NCI-H1417 treated with DMSO at 0.1 percent for 48 hours (cell line): ENCODE results near the gene ENTPD6.

ENCODE experiments used
- DNase-seq: peaks from one replicate; lab custom pipeline; 2025; lab: John Stamatoyannopoulos, UW

The ENTPD6 gene

GRCh38 chr20:25242231-25242630 is 46.7 kb downstream of the ENTPD6 start:
- peak; percentile 18 for DNase-seq

DNA sequence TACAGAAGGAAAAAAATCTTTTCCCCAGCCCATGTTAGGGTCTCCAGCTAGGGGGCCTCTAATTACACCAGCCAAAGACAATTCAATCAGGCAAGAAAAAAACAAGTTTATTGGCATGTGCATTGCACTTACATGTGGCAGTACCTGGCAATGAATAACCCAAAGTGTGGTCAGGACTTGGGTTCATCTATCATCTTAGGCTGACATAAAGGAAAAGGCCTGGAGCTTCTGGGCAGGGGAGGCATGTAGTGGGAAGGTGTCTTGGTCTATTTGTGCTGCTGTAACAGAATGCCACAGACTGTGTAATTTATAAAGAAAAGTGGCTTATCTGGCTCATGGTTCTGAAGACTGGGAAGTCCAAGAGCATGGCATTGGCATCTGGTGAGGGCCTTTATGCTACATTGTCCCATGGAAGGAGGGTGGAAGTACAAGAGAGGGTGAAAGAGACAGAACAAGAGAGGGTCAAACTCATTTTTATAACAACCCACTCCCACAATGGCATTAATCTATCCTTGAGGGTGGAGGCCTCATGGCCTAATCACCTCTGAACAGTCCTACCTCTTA is 48.0 kb downstream of the ENTPD6 start:
- DNase-seq, result no peak

DNA sequence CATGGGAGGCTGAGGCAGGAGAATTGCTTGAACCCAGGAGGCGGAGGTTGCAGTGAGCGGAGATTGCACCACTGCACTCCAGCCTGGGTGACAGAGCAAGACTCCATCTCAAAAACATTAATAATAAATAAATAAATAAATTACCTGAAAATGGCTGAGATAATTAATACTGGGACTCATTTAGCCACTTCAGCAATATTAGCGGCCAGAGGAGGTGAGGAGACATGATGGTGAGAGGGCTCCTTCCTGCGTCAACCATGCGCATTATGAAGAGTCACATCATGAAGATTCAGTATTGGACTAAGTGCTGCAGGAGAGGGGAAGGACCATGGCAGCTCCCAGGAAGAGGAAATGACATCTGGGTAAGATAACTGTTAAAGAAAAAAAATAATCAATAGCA is 49.5 kb downstream of the ENTPD6 start:
- DNase-seq, result no peak

- DNase-seq, result no peak
Measured at GRCh38 chr20:25245461-25245860, 49.9 kb downstream of the ENTPD6 start.

DNA sequence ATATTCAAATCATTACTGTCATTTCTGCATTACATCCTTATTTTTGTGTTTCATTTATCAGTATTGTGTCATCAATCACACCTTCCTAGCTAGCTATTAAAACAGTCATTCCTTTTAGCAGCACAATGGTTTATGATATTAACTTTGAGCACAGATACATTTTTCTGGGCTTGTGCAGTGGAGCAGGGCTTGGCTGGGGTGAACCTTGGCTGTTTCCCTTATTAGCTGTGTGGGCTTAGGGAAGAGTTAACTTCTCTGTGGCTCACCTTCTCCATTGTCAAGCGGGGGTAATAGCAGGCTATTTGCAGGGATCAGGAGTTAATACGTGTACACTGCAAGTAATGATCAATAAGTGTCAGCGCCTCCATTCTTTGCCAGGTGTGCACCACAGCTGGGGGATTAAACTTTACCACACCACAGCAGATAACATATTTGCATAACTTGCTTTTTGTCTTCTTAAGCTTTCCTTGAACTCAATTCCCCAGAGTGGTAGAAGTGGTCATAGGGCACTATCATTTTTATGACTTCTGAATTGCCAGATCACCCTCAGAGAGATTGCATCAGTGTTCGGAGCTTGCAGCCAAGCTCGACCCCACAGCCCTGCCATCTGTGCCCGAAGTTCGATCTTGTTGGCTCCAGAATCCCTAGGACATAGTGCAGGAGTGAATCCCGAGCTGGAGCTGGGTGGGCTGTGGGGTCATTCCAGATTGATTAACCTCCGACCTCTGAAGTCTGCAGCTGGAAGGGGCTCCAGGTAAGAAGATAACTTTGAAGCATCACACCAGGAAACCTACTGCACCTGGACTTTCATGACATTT is 50.9 kb downstream of the ENTPD6 start:
- DNase-seq, result no peak

GRCh38 chr20:25247000-25247517 is 51.5 kb downstream of the ENTPD6 start:
- DNase-seq, result no peak

- DNase-seq, result no peak
Measured at GRCh38 chr20:25247518-25247955, 52.0 kb downstream of the ENTPD6 start.

- DNase-seq, result peak; percentile 38
Measured at GRCh38 chr20:25247956-25248785, 52.7 kb downstream of the ENTPD6 start, which contains the start of gene PYGB. TSS of gene PYGB (plus strand) at chr20:25248085. CDS start at chr20:25248179, 94 bp downstream.

DNA sequence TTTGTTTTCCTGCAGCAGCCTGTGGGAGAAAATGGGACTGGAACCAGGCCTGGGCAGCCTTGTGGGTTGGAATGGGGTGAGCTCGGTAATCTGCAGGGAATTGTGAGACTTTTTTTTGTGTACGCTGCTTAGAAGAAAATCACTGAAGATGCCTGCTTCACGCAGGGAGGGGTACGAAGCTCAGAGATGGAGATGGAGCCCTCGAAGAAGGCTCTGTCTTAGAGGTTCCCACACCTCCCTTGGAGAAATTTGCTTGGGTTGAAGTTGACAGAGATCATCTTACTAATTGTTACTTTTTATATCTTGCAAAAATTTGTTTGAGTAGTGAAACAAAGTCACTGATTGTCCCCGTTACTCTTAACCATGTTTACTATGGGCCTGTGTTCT is 53.3 kb downstream of the ENTPD6 start:
- no peak for DNase-seq

DNA sequence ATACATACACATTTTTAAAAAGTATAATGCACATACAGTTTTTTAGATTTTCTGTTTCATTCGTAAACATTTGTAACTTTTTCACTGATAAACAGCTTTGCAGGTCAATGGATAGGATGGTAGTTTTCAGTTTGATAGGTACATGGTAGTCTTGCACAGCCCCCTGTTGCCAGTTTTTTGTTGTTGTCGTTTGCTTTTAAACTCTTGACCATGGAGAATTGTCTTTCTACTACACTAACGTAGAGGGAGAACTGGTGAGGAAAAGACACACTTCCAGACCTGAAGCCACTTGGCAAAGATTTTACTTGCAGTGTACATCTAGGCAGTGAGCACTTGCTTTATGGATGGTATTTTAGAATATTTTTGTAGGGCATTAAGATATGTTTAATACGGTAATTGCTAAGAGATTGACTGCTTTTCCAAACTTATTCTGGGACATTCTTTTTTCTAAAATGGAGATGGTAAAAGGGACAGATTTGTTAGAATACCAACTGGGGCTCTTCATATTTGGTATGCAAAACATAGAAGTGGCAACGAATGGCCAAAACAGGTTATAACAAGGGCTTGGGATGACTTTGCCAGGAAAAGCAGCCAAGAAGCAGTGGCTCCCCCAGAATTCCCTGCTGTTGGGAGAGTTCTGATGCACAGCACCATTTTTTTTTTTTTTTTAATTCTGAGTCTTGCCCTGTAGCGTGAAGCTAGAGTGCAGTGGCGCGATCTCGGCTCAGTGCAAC is 53.9 kb downstream of the ENTPD6 start:
- no peak for DNase-seq

GRCh38 chr20:25250508-25250907 is 55.0 kb downstream of the ENTPD6 start:
- no peak for DNase-seq

DNA sequence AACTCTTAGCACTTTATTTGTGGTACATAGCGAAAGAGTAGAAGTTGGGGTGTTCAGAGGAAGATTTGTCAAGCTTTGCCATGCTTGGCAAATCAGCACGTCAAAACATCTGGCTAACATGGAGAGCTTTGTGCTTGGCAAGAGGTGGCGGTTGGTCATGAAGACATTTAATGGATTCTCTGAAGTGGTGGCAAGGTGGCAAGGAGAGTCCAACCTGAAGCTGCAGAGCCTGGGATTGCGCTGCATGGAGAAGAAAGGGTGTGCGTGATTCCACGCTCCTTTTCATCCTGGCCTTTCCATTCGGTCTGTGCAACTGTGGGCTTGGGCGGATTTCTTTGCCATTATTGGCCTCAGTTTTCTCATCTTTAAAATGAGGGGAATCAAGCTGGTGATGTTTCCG is 55.5 kb downstream of the ENTPD6 start:
- DNase-seq, result no peak

DNA sequence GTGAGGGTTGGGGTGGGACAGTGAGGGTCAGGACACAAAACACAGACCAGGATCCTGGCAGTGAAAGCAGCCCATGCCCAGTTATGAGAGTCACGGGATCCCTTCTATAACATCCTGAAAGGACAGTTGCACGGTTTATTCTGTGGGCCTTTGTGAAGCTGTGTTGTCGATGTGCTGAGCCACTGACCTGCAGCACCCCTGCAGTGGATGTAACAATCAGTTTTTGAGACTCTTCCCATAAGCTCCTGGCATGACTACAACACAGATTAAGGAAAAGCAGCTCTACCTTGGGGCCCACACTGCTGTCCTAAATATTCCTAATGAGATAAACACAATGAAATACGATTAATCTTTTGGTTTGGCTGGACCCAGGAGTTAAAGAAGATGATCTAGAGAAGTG is 56.0 kb downstream of the ENTPD6 start:
- no peak for DNase-seq

DNA sequence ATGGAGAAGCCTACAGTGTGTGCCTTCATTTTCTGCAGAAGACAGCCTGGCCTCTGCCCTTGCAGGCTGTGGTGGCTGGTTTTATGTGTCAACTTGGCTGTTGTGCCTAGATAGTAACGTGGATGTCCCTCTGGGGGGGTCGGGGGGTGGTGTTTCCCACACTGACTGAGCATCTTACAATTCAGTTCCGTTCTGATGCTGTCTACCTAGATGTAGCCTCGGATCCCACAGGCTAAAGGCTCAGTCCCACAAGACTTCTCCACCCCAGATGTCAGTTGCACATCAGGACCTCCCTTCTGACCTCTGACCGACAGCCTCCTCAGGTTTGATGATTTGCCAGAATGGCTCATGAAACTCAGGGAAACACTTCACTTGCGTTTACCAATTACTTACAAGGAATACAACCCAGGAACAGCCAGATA is 56.7 kb downstream of the ENTPD6 start:
- no peak for DNase-seq

DNA sequence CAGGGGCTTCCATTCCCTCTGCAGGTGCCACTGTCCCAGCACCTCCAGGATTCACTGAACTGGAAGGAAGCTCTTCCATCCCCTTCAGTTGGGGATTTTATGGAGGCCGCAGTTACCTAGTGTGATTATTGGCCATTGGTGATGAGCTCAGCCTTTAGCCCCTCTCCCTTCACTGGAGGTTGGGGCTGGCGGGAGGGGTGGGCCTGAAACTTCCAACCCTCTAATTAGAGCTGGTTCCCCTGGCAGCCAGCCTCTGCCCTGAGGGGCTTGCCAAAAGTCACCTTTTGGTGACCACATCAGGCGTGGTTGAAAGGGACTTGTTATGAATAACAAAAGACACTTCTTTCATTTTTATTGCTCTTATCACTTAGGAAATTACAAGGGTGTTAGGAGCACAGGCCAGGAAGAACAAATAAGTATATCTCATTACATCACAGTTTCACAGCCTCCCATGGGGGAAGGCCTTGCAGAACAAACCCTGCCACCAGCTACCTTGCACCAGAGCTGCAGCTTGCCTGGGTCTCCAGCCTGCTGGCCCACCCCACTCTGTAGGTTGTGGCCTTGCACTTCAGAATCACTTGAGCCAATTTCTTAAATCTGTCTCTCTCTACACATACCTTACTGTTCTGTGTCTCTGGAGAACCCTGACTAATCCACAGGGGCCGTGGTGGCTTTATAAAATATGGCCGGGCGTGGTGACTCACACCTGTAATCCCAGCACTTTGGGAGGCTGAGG is 57.3 kb downstream of the ENTPD6 start:
- no peak for DNase-seq

DNA sequence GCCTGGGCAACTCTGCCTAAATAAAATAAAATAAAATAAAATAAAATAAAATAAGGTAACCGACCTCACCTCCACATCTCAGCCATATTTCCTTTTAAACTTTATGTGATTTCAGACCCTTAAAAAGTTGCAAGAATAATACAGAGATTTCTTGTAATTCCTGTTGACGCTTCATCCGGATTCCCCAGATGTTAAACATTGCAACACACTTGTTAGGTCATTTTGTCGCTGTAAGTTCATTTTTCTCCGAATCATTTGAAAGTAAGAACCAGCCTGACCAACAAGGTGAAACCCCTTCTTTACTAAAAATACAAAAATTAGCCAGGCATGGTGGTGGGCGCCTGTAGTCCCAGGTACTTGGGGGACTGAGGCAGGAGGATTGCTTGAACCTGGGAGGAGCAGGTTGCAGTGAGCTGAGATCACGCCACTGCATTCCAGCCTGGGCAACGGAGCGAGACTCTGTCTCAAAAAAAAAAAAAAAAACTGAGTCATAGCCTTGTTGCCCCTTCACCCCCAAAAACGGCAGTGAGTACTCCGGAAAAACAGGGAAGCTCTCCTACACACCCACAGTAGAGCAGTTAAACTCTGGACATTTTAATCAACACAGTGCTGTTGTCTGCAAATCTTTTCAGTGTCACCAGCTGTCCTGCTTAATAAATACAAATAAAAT is 58.2 kb downstream of the ENTPD6 start:
- DNase-seq, result no peak

DNA sequence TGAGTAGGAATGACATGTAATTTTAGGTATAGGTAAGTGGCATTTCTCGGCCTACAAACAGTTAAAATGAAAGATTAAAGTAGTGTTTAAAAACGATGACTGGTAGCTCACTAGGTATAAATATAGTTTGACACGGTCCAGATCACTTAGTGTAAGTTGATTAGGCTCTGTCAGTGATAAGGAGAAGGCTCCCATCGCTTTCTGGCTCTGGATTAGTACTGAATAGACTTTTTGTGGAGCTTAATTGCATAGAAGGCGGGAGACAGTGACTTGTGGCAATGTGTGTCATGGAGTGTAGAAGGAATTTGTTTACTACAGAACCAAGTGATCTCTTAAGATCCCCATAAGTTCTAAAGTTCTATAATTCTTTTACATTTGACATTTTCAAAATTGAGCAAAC is 59.1 kb downstream of the ENTPD6 start:
- DNase-seq, result no peak

DNA sequence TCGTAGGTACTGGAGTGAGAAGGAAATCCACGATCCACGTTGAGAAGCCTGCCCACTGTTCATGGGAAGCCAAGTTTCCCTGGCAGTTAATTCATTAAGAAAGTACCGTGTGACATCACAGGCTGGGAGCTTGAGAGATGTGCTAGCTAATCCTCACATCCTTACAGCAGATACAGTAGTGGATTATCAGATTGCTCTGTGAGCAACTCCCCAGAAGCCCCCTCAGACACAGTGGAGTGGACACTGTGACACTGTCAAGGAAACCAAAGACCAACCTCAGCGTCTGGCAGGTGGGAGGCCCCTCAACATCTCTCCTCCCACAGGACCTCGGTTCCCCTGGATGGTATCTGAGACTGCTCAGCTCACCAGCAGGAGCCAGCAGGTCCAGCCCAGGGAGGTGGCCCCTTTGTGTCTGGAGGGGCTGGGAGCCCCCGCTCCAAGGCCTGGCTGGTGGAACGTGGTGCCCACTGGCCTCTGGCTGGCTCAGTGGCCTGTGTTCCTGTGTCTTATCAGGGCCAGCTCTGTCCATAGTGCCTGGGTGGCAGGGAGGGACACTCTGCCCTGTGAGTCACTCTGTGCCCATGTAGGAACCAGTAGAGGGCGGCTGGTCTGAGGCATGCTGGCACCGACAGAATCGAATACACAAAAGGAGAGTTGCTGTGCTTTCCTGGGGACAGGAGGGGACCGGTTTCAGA is 59.6 kb downstream of the ENTPD6 start:
- DNase-seq, result no peak

DNA sequence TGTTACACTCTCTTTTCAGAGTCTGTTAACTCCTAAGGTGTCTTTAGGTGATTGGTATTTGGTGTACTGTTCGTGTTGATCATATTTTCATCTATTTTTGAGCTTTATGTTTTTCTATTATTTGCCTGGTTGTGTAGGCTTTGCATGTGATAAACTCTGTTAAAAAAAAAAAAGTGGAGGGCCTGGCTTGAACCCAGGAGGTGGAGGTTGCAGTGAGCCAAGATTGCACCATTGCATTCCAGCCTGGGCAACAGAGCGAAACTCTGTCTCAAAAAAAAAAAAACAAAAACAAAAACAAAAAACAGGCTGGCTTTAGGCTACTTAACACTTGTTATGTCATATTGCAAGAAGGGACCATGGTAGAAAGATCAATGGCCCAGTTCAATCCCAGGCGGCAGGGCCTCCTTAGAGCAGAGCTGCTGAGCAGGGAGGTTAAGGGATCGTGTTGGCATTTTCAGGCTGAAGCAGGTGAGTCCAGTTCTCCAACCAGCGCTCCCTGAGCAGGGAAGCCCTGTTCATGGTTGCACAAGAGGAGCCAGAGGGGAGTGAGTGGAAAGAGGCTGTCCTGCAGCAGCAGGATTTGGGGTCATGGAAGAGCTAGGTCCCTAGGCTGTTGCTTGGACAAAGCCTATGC is 60.8 kb downstream of the ENTPD6 start:
- DNase-seq, result no peak
